Endothelial cell of umbilical vein (primary cell): ENCODE data around the gene C15orf39. TPM values are rescaled to one million over a fixed set of nuclear protein-coding genes. Genes with fewer than 3 reads are reported as not detected.

ENCODE experiments used
- BruUV-seq: library from RNA; stranded (reverse); fragments of 400-500 nt; replicated peaks from 2 replicates; lab custom pipeline; 2021; lab: Mats Ljungman, UMichigan
- CTCF ChIA-PET: fragments of 300-600, 350-600 bp; sonication (Branson Sonifier 250); formaldehyde crosslinking; loops from one replicate; lab custom pipeline; 2021; ENCODE audit warnings: antibody characterized with exemption, inconsistent platforms; lab: Charles Lee
- POLR2A ChIA-PET: fragments of 300-600, 350-600 bp; sonication (Branson Sonifier 250); formaldehyde crosslinking; loops from one replicate; lab custom pipeline; 2021; ENCODE audit warnings: antibody characterized with exemption, inconsistent platforms; lab: Charles Lee
- DNase-seq: peaks from one replicate; pipeline ENCODE4 v3.0.0-alpha.2; 2011; ENCODE audit warnings: low read depth, low spot score
- FAIRE-seq: peaks from 2 replicates; lab custom pipeline; 2011; peaks lifted over from hg19 to GRCh38; lab: Jason Lieb, UNC
- H2AFZ ChIP-seq: 2 replicates; pipeline ENCODE4 v1.6.0; 2012; ENCODE audit warnings: low read depth, low read length, control low read depth, inconsistent platforms
- H3K27ac ChIP-seq: 2 replicates; pipeline ENCODE4 v1.5.1; 2011; ENCODE audit warnings: low read depth, mild to moderate bottlenecking, control low read depth, low read length, moderate library complexity; ENCODE audit not compliant: insufficient read depth
- H3K27me3 ChIP-seq, 2 experiments: 2 replicates each; pipeline versions ENCODE4 v1.6.0 to v1.6.1; 2011; ENCODE audit warnings: low read length in 2 of 2, mixed read lengths in 1 of 2; ENCODE audit not compliant: control insufficient read depth in 2 of 2, insufficient read depth in 2 of 2
- H3K36me3 ChIP-seq, 2 experiments: 2 replicates in 1 of 2; 3 replicates in 1 of 2; pipeline ENCODE4 v1.5.1; 2011; ENCODE audit warnings: low read length in 2 of 2, mild to moderate bottlenecking in 1 of 2, moderate library complexity in 1 of 2; ENCODE audit not compliant: control insufficient read depth in 2 of 2, insufficient read depth in 2 of 2; ENCODE audit errors: extremely low read depth in 1 of 2
- H3K4me1 ChIP-seq: 3 replicates; pipeline ENCODE4 v1.5.1; 2011; ENCODE audit warnings: mild to moderate bottlenecking, low read length; ENCODE audit not compliant: control insufficient read depth, insufficient read depth; ENCODE audit errors: extremely low read depth
- H3K4me2 ChIP-seq: 2 replicates; pipeline ENCODE4 v1.6.1; 2011; ENCODE audit warnings: low read length, control low read depth, mixed read lengths; ENCODE audit not compliant: insufficient read depth
- H3K4me3 ChIP-seq, 3 experiments: fragments of 200-600 bp in 1 of 3; sonication (generic), shearing (Covaris generic) in 1 of 3; replicated peaks in 1 of 3; 2 replicates each; pipeline ENCODE4 v1.5.1; 2011 to 2016; ENCODE audit warnings: control low read depth in 3 of 3, low read length in 3 of 3, mild to moderate bottlenecking in 2 of 3, inconsistent platforms in 1 of 3, low read depth in 1 of 3, moderate library complexity in 1 of 3; ENCODE audit not compliant: insufficient read depth in 1 of 3
- H3K79me2 ChIP-seq: 2 replicates; pipeline ENCODE4 v1.6.0; 2012; ENCODE audit warnings: low read length, inconsistent platforms; ENCODE audit not compliant: control insufficient read depth, insufficient read depth
- H3K9ac ChIP-seq: replicated peaks from 2 replicates; pipeline ENCODE3; 2011; ENCODE audit warnings: low read length, control low read depth; ENCODE audit not compliant: insufficient read depth; ENCODE audit errors: extremely low read depth
- H3K9me1 ChIP-seq: replicated peaks from 3 replicates; pipeline ENCODE4 v1.6.0; 2011; ENCODE audit warnings: mild to moderate bottlenecking, low read length; ENCODE audit not compliant: control insufficient read depth, insufficient read depth; ENCODE audit errors: extremely low read depth
- H3K9me3 ChIP-seq: replicated peaks from 2 replicates; pipeline ENCODE4 v1.5.1; 2012; ENCODE audit warnings: low read length, inconsistent platforms; ENCODE audit not compliant: control insufficient read depth, insufficient read depth
- H4K20me1 ChIP-seq: replicated peaks from 2 replicates; pipeline ENCODE3; 2011; ENCODE audit warnings: mild to moderate bottlenecking, low read length; ENCODE audit not compliant: control insufficient read depth, insufficient read depth; ENCODE audit errors: extremely low read depth
- GATA2 ChIP-seq: IDR thresholded peaks from 2 replicates; pipeline ENCODE4 v1.7.0; 2011; ENCODE audit warnings: low read depth, mild to moderate bottlenecking, moderate library complexity, mixed read lengths, low read length; ENCODE audit not compliant: insufficient read length, insufficient read depth
- JUN ChIP-seq: IDR thresholded peaks from 2 replicates; pipeline ENCODE4 v1.6.1; 2011; ENCODE audit warnings: borderline replicate concordance, low read depth; ENCODE audit not compliant: insufficient read length, insufficient read depth
- MAX ChIP-seq: IDR thresholded peaks from 2 replicates; pipeline ENCODE4 v1.6.1; 2011; ENCODE audit not compliant: insufficient read depth, insufficient read length
- POLR2A ChIP-seq: IDR thresholded peaks from 2 replicates; pipeline ENCODE4 v1.6.1; 2012; ENCODE audit warnings: low read depth, mild to moderate bottlenecking, control low read depth, low read length
- dilution Hi-C: fragments of 300-500 bp; cut with MboI; formaldehyde crosslinking; loops from one replicate; pipeline ENCODE4 v1.15.0; 2019; ENCODE audit warnings: low sequenced_read_pairs; ENCODE audit not compliant: extremely low pct_ligation_motif_present
- intact Hi-C: fragments of 100-400 bp; cut with micrococcal nuclease; formaldehyde crosslinking; loops from one replicate; pipeline ENCODE4 v1.10.0; 2022
- polyA plus RNA-seq, 4 experiments: library from polyadenylated mRNA; depleted of rRNA in 3 of 4; stranded (reverse) in 3 of 4; unstranded in 1 of 4; fragments of >200 nt; gene quantifications; 2 replicates each; pipeline versions ENCODE4 v1.2.1 to v1.2.3, GENCODE V29; 2011 to 2012; ENCODE audit warnings: missing spikeins in 1 of 4
- total RNA-seq: library from RNA; stranded (reverse); gene quantifications from 2 replicates; pipeline ENCODE4 v1.2.3, GENCODE V29; 2021
- TF ChIP-seq, protein P1 (sequence below), 2 donors: IDR thresholded peaks; 1 replicate in 1 of 2; 2 replicates in 1 of 2; pipeline ENCODE4 v1.5.1; 2011; ENCODE audit warnings: low read length in 2 of 2, mild to moderate bottlenecking in 2 of 2, moderate library complexity in 2 of 2, control low read depth in 1 of 2, inconsistent platforms in 1 of 2, low read depth in 1 of 2; ENCODE audit not compliant: insufficient read depth in 1 of 2; ENCODE audit errors: extremely low read depth in 1 of 2

The C15orf39 gene
- total and polyA plus RNA-seq, 2 donors (not counting 3 experiments of a cell fraction or from before 2014, with no cell fraction given), result 14.8 to 36.1 TPM

GRCh38 chr15:75154461-75155062, 47.1 kb upstream of the C15orf39 start:
- intact Hi-C loops, result no loop called here

More at GRCh38 chr15:75154461-75155062, 47.1 kb upstream of the C15orf39 start:
- Histone ChIP-seq H3K27ac (no peak overlapping the region), H3K9me1 (no peaks in the 10 kb centered on the region), H3K79me2 (no peaks in the 10 kb centered on the region), H3K9ac (no peak overlapping the region), H3K36me3 (no peaks in the 10 kb centered on the region), H3K4me3 (no peak overlapping the region), H4K20me1 (no peaks in the 10 kb centered on the region), H3K27me3 (no peaks in the 10 kb centered on the region), H2AFZ (no peak overlapping the region), H3K9me3 (no peaks in the 10 kb centered on the region), H3K4me2 (no peak overlapping the region), H3K4me1 (no peaks in the 10 kb centered on the region)
- dilution Hi-C loops, result no loop called here
- no TSS peak for BruUV-seq
- ChIA-PET POLR2A (no interaction called here), CTCF (no interaction called here)
- FAIRE-seq (no peak), DNase-seq (no peak)
- TF ChIP-seq GATA2 (no peak), MAX (no peak), JUN (no peak), POLR2A (no peak)
- TF ChIP-seq, protein P1, sequence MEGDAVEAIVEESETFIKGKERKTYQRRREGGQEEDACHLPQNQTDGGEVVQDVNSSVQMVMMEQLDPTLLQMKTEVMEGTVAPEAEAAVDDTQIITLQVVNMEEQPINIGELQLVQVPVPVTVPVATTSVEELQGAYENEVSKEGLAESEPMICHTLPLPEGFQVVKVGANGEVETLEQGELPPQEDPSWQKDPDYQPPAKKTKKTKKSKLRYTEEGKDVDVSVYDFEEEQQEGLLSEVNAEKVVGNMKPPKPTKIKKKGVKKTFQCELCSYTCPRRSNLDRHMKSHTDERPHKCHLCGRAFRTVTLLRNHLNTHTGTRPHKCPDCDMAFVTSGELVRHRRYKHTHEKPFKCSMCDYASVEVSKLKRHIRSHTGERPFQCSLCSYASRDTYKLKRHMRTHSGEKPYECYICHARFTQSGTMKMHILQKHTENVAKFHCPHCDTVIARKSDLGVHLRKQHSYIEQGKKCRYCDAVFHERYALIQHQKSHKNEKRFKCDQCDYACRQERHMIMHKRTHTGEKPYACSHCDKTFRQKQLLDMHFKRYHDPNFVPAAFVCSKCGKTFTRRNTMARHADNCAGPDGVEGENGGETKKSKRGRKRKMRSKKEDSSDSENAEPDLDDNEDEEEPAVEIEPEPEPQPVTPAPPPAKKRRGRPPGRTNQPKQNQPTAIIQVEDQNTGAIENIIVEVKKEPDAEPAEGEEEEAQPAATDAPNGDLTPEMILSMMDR (IDR thresholded peaks at IDR 0.05; ENCODE audit: extremely low read depth in 1 of 2, insufficient read depth in 1 of 2, low read depth in 1 of 2, low read length in 2 of 2), result no peak
